HL-60 (cell line): Measurements from ENCODE around the gene ACTRT2.

Experiments
- DNase-seq, 2 experiments: peaks; one replicate each; pipeline ENCODE4 v3.0.0-alpha.2; 2010 to 2020; ENCODE audit warnings: low read depth in 1 of 2, low spot score in 1 of 2
- H3K27ac ChIP-seq: fragments of 250-450 bp; sonication (Bioruptor Pico); replicated peaks from 2 replicates; pipeline ENCODE4 v1.5.1; 2020; ENCODE audit warnings: mild to moderate bottlenecking, moderate library complexity
- H3K27me3 ChIP-seq: fragments of 250-450 bp; sonication (Bioruptor Pico); 2 replicates; pipeline ENCODE4 v1.5.1; 2021; ENCODE audit warnings: mild to moderate bottlenecking, moderate library complexity; ENCODE audit not compliant: insufficient read depth, poor library complexity, severe bottlenecking
- H3K4me3 ChIP-seq: replicated peaks from 2 replicates; pipeline ENCODE4 v1.5.1; 2011; ENCODE audit warnings: mild to moderate bottlenecking, control low read depth, low read length; ENCODE audit not compliant: insufficient read depth
- CTCF ChIP-seq: IDR thresholded peaks from one replicate; pipeline ENCODE4 v1.5.1; 2011; ENCODE audit warnings: low read length, control low read depth, inconsistent platforms; ENCODE audit not compliant: insufficient read depth
- GABPA ChIP-seq: IDR thresholded peaks from 2 replicates; pipeline ENCODE4 v1.6.1; 2012; ENCODE audit warnings: low read depth
- POLR2AphosphoS5 ChIP-seq: IDR thresholded peaks from 2 replicates; pipeline ENCODE4 v1.6.1; 2012; ENCODE audit warnings: low read depth
- REST ChIP-seq: IDR thresholded peaks from 2 replicates; pipeline ENCODE4 v1.6.1; 2012; ENCODE audit warnings: low read depth; ENCODE audit not compliant: insufficient replicate concordance
- SPI1 ChIP-seq: IDR thresholded peaks from 2 replicates; pipeline ENCODE4 v1.6.1; 2012; ENCODE audit warnings: low read depth, mild to moderate bottlenecking, borderline replicate concordance

Gene ACTRT2

GRCh38 chr1:3019516-3020051 is 1.7 kb upstream of the ACTRT2 start:
- no peak for DNase-seq
- Histone ChIP-seq H3K4me3 (no peak overlapping the region), H3K27ac (no peak overlapping the region), H3K27me3 (no peaks in the 10 kb centered on the region)
- TF ChIP-seq CTCF (no peak), GABPA (no peak), POLR2AphosphoS5 (no peak), SPI1 (no peak), REST (no peak)

GRCh38 chr1:3020263-3020909 is 881 bp upstream of the ACTRT2 start:
- no peak overlapping the region for H3K4me3 ChIP-seq
- DNase-seq: no peak
- H3K27ac ChIP-seq: no peak overlapping the region
- no peaks in the 10 kb centered on the region for H3K27me3 ChIP-seq
- TF ChIP-seq CTCF: no peak
- no peak for TF ChIP-seq REST
- no peak for TF ChIP-seq GABPA
- no peak for TF ChIP-seq SPI1
- no peak for TF ChIP-seq POLR2AphosphoS5

GRCh38 chr1:3021801-3022401 is 634 bp downstream of the ACTRT2 start:
- no peak for DNase-seq
- TF ChIP-seq GABPA: no peak
- TF ChIP-seq SPI1: no peak
- TF ChIP-seq REST: no peak
- TF ChIP-seq CTCF: no peak
- no peak for TF ChIP-seq POLR2AphosphoS5
- no peak overlapping the region for H3K4me3 ChIP-seq
- H3K27me3 ChIP-seq: no peaks in the 10 kb centered on the region
- no peak overlapping the region for H3K27ac ChIP-seq
